ENCODE results near the gene ANKMY1.

- TF ChIP-seq CTCF (IDR thresholded peaks at IDR 0.05; ENCODE audit: insufficient read depth, low read depth, low read length): no peak
- no peak for TF ChIP-seq EZH2 (IDR thresholded peaks at IDR 0.05; ENCODE audit: insufficient read depth, low read length)
These were observed 2.1 kb downstream of the ANKMY1 start for GRCh38 chr2:240555541-240556250.

All from astrocyte (in vitro differentiated cells and primary cell).